ENCODE results near the gene CTXN1.

CTXN1 gene

DNA sequence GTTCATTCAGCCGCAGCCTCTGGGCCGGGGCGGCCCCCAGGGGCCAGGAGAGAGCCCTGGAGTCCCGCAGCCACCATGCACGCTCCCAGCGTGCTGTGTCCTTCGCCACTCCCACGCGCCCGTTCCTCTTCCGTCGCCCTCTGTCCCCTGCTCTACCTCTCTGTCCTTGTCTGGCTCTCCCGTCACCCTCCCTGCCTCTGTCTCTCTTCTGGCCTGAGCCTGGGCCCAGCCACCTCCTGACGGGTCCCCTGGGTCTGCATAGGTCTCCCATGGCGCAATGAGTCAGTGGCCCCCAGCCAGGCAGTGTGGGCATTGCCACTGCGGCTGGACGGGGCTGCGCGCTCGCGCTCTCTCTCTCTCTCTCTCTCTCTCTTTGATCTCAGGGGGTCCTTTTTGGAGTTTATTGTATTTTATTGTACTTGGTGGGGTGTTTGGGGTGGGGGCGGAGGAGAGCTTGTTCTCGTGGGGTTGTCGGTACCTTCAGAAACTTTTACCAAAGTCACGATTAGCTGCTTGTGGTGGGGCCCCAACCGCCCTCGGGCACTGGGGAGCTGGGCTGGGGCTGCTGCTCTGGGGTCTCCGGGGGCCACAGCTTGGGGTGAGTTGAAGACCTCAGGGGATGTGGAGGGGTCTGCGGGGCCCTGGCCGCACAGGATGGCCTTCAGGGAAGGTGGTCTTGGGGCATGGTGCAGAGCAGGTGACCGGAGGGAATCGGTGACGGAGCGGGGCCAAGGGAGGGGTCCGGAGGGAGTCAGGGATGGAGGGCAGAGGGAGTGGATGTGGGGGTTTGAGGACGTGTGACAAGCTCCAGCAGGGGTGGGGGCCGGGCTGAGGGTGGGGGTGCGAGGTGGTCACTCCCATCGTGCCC is 13.0 kb downstream of the CTXN1 start:
- DNase-seq: no peak

DNA sequence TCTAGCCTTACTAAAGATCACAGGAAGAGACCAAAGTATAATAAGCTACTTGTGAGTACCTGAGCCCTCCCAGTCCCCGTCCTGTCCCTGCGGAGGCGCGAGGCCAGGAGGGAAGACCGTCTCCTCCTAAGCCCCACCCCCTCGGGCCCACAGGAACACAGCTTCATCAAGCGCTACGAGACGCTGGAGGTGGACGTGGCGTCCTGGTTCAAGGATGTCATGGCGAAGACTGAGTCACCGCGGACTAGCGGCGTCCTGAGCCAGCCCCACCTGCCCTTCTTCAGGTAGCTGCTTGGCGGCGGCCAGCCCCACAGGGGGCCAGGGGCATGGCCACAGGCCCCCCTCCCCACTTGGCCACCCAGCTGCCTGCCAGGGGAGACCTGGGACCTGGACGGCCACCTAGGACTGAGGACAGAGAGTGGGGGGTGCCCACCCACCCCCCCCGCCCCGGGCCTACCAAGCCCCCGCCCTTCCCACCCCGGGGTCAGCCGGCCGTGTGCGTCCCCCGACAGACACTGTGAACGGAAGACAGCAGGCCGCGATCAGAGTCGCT is 13.7 kb downstream of the CTXN1 start:
- DNase-seq: no peak

DNA sequence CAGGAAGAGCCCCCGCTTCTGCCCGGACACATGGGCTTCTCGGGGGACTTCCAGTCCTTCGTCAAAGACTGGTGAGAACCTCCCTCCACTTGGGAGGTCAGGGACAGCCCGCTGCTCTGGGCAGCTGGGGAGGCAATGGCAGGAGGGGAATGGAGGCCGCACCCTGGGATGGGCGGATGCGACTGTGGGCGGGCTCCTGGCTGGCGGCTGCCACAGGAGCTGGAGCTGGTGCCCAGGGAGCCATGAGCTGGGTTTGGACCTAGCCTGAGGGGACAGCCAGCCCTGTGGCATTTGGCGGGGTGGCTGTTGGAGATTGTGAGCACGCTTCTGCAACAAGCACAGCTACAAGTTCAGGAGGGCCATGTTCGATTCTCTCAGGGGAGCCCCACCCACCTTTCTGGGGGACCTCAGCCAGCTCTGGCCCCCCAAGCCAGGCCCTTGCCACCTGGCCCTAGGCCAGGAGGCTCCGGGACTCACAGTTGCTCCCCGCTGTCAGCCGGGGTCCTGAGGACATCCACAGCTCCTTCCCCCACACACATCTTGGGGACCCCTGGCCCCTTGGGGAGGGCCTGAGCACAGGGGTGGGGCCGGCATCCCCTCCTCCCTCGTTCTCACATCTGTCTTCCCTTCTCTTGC is 14.3 kb downstream of the CTXN1 start:
- DNase-seq: no peak

DNA sequence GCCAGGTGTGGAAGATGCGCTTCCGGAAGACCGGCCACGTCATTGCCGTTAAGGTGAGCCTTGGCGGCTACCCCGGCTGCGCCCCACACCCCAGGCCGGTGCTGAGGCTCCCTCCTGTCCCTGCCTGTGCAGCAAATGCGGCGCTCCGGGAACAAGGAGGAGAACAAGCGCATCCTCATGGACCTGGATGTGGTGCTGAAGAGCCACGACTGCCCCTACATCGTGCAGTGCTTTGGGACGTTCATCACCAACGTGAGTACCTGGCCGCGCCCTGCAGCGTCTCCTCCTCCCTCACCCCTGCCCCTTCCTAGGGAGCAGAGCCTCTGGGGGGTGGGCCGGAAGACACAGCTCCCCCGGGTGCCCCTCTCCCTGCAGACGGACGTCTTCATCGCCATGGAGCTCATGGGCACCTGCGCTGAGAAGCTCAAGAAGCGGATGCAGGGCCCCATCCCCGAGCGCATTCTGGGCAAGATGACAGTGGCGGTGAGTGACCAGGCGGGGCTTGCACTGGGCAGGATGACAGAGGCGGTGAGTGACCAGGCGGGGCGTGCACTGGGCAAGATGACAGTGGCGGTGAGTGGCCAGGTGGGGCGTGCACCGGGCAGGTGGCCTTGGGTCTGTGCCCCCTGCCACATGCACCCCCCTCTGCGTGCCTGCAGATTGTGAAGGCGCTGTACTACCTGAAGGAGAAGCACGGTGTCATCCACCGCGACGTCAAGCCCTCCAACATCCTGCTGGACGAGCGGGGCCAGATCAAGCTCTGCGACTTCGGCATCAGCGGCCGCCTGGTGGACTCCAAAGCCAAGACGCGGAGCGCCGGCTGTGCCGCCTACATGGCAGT is 15.4 kb downstream of the CTXN1 start:
- no peak for DNase-seq

DNA sequence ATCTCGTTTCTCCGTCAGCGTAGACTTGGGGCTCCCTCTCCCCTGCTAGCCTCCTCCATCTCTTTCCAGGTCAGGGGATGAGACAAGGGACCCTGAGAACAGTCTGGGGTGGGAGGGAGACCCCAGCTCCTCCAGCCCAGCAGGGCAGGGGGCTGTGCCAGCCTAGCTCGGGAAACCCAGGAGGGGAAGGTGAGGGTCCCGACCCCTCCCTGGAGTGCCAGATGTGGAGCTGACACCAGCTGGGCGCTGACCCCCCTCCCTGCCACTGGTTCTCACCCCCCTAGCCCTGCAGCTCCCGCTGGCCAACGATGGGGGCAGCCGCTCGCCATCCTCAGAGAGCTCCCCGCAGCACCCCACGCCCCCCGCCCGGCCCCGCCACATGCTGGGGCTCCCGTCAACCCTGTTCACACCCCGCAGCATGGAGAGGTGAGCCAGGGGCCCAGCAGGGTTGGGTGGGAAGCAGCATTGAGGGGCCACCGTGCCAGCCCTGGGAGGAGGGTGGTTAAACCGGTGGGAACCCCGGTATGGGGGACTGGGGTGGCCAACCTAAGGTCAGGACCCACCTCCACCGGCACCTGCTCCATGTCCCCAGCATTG is 16.4 kb downstream of the CTXN1 start:
- no peak for DNase-seq

DNA sequence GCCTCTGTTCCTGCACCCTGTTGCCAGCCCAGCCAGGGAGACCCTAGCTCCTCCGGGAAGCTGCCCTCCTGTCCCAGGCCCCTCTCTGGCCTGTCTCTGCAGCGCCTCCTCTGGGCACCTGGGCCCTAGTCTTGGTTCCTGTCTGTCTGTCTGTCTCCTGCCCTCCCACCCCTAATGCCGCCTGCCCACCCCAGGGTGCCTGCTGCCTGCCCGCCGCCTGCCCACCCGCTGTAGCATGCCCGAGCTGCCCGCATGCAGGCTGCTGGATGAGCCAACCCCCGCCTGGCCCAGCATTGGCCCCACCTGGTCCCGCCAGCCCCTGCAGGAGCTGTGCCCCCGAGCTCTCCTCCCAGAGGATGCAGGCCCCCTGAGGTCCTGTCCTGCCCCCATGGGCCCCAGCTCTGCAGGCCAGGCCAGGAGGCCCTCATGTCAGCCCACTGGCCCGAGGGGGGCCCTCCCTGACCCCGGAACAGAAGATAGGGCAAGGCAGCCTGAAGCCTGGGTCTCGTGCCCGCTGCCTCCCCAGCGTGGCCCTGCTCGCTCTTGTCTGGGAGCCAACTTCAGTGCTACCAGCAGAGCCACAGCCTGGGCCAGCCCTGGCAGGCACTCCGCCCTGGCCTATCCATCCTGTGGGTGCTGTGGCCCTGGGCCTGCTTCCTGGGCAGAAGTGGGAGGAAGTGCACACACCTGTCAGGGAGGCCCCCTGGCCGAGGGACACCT is 17.0 kb downstream of the CTXN1 start:
- DNase-seq: no peak

DNA sequence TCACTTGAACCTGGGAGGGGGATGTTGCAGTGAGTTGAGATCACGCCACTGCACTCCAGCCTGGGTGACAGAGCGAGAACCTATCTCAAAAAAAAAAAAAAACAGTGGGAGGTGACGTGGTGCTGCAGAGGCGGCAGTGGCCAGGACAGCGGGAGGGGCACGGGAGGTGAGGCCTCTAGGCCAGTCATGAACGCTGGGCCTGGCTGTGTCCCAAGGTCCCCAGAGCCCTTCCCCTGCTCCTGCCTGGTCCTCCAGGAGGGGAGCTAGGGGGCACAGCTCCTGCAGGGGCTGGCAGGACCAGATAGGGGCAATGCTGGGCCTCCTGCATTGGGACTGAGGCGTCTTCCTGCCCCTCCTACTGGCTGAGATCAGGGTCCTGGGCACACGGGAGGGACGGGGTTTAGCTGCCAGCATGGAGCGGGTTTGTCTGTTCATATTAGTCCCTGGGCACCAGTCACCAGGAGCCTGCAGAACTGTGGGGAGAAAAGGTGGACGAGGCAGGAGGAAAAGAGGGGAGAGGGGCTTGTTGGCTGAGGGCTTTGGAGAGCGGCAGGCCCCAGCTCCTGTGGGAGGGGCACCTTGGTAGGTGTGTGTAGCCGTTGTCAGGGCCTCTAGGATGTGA is 17.7 kb downstream of the CTXN1 start:
- DNase-seq: no peak

DNA sequence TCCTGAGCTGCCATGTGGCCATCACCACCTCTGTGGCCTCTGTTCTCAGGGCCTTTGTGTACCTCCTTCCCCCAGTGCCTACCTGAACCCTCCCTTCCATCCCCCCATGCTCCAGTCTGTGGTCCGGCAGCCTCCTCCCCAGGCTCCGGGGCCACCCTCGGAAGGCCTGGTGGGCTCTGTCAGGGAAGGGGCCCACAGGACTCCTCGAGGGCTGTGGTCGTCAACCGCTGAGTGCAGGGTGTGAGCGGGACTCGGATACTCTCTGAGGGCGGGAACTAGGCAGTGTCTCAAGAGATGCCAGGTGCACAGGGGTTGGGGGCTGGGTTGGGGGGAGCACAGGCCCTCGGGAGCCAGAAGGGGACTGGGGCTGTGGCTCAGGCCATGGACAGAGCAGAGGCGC is 18.4 kb downstream of the CTXN1 start:
- no peak for DNase-seq

DNA sequence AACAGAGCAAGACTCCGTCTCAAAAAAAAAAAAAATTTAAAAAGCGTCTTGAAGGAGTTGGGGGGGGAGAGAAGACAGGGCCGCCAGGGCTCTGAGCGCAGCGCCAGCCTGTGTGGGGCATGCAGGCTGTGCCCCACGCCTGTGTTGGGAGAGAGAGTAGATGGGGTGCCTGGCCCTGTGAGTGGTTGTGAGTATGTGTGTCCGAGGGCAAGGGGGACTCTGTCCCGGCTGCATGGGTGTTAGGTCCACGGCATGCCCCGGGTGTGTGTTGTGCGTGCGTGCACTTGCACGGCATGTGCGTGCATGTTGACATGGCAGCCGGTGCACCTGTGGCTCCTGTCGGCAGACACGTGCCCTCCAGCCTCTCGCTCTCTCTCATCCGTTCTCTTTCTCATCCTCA is 18.8 kb downstream of the CTXN1 start:
- DNase-seq: no peak

DNA sequence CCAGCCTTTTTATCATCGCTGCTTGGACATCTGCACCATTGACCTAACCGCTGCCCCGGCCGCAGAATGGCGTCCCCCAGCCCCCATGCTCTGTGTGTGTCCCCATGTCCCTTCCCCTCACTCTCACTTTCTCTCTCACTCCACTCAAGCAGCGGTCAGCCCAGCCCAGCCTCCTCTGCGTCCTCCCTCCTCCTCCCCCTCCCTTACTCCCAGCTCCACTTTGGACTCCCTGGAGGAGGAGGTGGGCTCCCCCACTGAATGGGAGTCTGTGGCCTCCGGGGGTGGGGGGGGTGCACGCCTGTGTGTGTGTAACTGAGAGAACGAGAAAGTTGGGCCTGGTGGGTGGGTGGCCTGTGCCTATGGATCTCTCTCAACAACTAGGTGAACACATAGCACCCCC is 20.1 kb downstream of the CTXN1 start:
- DNase-seq: no peak

DNA sequence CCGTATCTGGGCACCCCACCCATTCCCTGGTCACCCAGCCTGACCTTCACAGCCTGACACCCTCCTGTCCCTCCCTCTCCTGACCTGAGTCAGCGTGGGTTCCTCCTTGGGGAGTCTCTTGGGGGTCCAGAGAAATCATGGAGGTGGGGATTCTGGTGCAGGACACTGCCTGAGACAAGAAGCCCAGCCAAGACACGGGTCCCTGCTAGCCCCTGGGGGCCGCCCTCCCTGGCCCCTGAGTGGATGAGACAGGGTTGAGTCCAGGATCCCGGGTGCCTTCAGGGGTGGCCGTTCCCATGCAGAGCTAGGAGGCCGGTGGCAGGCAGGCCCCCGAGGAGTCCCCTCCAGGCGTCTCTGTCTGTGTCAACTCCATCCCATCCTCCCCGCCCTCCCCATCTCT is 20.7 kb downstream of the CTXN1 start:
- no peak for DNase-seq

DNA sequence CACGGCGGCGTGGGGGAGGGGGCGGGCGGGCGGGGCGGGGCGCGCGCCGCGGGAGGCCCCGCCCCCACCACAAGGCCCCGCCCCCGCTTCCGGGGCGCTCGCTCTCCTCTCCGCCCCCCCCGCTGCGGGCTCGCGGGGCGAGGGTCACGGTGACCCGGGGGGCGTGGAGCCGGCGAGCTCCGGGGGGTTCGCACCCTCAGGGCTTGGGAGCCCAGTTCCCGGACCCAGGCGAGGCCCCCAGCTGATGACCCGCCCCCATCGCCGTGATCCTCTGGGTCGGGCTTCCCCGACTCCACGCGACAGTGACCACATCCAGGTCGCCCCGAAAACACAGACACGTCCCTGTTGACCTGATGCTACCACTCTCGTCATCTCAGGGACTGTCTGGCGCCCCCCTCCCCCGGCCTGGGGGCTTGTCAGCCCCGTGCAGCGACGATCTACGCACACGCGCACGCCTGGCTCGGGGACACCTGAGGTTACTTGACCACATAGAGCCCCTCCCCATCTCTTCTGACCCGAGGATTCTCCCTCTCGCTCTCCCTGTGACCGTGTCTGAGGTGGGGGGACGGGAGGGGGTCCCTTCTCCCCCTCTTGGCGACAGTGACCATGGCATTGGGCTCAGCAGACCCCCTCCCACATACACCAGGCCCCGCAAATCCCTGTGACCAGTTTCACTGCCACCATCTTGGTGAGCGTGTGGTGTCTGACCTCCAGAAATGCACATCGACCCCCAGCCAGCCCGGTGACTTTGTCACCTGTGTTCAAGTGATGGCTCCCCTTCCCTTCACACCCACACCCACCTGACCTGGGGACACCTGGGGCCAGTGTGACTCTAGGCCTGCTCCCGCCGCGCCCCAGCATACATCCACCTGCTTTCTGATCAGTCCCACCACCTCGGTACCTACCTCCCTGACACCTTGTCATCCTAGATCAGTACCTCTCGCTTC is 21.6 kb downstream of the CTXN1 start:
- no peak for DNase-seq

DNA sequence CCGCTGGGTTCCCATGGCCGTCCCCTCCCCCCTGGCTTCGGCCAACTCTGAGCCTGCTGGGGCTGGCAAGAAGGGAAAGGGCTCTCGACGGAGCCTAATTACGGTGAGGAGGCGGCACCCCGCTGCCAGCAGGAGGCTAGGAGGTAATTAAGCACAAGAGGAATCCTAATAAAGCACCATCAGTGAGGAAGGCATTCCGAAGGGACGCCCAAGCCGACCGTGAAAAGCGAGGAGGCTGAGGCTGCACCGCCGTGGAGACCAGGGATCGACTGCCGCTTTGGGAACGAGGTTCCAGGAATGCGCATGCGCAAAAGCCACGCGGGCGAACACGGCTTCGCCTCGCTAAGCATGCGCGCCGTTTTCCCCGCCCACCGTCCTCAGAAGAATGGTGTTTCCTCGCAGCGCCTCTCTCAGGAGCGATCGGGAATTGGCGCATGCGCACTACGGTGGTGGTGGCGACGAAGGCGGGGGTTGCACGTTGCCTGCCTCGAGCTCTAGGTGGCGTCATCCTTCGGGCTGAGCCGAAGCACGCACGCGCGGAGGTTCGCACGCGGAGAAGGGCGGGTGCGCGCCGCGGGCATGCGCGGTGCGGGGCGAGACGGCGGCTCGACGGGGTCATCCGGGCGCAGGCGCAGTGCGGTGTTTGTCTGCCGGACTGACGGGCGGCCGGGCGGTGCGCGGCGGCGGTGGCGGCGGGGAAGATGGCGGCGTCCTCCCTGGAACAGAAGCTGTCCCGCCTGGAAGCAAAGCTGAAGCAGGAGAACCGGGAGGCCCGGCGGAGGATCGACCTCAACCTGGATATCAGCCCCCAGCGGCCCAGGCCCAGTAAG is 22.5 kb downstream of the CTXN1 start, which contains the start of gene MAP2K7:
MAP2K7 (plus strand) TSS at position 634 of the 830 bp plus-strand sequence; CDS start at position 702, 68 bp downstream.
- DNase-seq: peak; percentile 99

DNA sequence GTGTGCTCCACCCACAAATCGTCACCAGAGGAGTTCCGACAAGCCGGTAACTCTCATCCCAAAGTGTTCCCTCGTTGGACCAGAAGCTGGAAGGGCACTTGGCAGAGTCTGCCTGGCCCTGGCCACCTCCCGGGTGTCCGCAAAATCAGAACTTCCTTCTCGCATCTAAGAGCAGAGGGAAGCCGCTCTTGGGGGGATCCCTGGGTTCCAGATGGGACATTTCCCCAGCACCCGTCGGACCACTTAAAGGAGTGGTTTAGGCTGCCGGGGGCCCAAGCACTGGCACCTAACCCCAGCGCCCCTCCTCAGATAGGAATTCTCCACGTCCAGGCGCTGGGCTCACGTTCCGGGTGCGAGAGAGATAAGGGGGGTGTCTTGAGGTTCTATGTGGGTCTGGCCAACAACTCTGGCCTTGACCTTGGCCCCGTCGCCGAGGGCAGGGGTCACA is 23.1 kb downstream of the CTXN1 start:
- DNase-seq: no peak

DNA sequence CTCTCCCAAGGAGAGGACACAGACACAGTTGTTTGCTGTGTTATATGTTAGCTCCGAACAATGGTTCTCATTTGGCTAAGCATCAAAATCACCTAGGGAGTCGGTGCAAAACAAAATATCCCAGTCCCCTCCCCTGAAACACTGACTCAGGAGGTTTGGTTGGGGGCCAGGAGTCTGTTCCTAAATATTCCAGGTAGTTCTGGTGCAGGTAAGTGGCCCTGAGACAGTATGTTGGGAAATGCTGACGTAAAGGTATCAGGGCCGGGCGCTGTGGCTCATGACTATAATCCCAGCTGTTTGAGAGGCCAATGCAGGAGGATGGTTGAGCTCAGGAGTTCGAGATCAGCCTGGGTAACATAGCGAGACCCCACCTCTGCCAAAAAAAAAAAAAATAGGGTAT is 24.6 kb downstream of the CTXN1 start:
- no peak for DNase-seq

DNA sequence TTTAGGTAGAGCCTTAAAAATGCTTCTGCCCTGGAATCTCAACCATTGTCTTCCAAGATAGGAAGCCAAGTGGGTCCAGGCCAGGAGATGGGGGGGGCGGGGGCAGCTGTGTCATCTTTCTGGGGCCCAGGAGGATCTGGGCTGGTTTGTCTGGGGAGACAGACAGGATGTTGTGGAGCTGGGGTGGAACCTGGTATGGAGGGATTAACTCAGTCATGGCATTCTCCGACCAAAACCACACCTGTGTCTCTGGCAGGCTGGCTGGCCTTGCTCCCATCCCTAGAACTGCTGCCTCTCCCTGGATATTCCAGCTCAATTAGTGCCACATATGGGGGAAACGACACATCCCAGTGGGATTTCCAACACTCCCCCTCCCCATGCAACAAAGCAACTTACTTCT is 25.0 kb downstream of the CTXN1 start:
- no peak for DNase-seq

DNA sequence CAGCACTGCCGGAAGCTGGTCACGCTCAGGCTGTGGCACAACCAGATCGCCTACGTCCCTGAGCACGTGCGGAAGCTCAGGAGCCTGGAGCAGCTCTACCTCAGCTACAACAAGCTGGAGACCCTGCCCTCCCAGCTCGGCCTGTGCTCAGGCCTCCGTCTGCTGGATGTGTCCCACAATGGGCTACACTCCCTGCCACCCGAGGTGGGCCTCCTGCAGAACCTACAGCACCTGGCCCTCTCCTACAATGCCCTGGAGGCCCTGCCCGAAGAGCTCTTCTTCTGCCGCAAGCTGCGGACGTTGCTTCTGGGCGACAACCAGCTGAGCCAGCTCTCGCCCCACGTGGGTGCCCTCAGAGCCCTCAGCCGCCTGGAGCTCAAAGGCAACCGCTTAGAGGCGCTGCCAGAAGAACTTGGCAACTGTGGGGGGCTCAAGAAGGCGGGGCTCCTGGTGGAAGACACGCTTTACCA is 25.5 kb downstream of the CTXN1 start:
- no peak for DNase-seq

DNA sequence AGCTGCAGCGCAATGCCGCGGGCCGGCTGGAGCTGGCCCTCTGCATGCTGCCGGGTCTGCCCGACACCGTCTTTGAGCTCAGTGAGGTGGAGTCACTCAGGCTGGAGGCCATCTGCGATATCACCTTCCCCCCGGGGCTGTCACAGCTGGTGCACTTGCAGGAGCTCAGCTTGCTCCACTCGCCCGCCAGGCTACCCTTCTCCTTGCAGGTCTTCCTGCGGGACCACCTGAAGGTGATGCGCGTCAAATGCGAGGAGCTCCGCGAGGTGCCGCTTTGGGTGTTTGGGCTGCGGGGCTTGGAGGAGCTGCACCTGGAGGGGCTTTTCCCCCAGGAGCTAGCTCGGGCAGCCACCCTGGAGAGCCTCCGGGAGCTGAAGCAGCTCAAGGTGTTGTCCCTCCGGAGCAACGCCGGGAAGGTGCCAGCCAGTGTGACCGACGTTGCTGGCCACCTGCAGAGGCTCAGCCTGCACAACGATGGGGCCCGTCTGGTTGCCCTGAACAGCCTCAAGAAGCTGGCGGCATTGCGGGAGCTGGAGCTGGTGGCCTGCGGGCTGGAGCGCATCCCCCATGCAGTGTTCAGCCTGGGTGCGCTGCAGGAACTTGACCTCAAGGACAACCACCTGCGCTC is 26.1 kb downstream of the CTXN1 start:
- no peak for DNase-seq

DNA sequence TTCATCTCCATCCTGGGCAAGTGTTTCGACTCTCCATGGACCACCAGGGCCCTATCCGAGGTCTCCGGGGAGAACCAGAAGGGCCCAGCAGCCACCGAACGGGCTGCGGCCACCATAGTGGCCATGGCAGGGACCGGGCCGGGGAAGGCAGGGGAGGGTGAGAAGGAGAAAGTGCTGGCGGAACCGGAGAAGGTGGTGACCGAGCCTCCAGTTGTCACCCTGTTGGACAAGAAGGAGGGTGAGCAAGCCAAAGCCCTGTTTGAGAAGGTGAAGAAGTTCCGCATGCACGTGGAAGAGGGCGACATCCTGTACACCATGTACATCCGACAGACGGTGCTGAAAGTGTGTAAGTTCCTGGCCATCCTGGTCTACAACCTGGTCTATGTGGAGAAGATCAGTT is 27.0 kb downstream of the CTXN1 start:
- DNase-seq: no peak

Measured in islet precursor cell (in vitro differentiated cells).